IMR-90 (cell line): ENCODE measurements around the gene KANK3. TPM values are rescaled to one million over a fixed set of nuclear protein-coding genes. Genes with fewer than 3 reads are reported as not detected.

ENCODE experiments used
- ATAC-seq: fragments of 200-7000 bp; cut with Tn5 transposase; 2 replicates; pipeline ENCODE4 v1.9.1; 2020; ENCODE audit warnings: low read depth, mild to moderate bottlenecking, moderate library complexity
- BruUV-seq: library from RNA; stranded (reverse); fragments of 400-500 nt; replicated peaks from 2 replicates; lab custom pipeline; 2021; lab: Mats Ljungman, UMichigan
- CTCF ChIA-PET: fragments of 300-600 bp; formaldehyde crosslinking; extraction: SDS; loops from one replicate; lab custom pipeline; 2021; ENCODE audit warnings: antibody characterized with exemption; lab: Yijun Ruan, JAX
- POLR2A ChIA-PET: fragments of 300-600 bp; sonication (Branson Sonifier 250); formaldehyde crosslinking; loops from one replicate; lab custom pipeline; 2022; ENCODE audit warnings: antibody characterized with exemption; ENCODE audit not compliant: unreplicated experiment; lab: Charles Lee
- DNase-seq: peaks from one replicate; pipeline ENCODE4 v3.0.0; 2013
- H2AFZ ChIP-seq: replicated peaks from 2 replicates; pipeline ENCODE3; 2013; ENCODE audit warnings: low read length, mild to moderate bottlenecking; ENCODE audit not compliant: poor library complexity
- H2AK5ac ChIP-seq: 2 replicates; pipeline ENCODE4 v1.6.1; 2013; ENCODE audit warnings: low read depth, low read length, inconsistent platforms
- H2AK9ac ChIP-seq: replicated peaks from 2 replicates; pipeline ENCODE3; 2013; ENCODE audit warnings: mild to moderate bottlenecking, low read depth, low read length, moderate library complexity; ENCODE audit not compliant: poor library complexity
- H2BK120ac ChIP-seq: 2 replicates; pipeline ENCODE4 v1.6.1; 2013; ENCODE audit warnings: low read depth, low read length, inconsistent platforms
- H2BK15ac ChIP-seq: 3 replicates; pipeline ENCODE4 v1.6.1; 2013; ENCODE audit warnings: low read depth, low read length, inconsistent platforms
- H2BK20ac ChIP-seq: 2 replicates; pipeline ENCODE4 v1.6.1; 2013; ENCODE audit warnings: low read depth, mild to moderate bottlenecking, inconsistent platforms, low read length, moderate library complexity
- H2BK5ac ChIP-seq: 2 replicates; pipeline ENCODE4 v1.6.1; 2013; ENCODE audit warnings: mild to moderate bottlenecking, low read depth, low read length, inconsistent platforms; ENCODE audit not compliant: poor library complexity, severe bottlenecking
- H3K14ac ChIP-seq: replicated peaks from 2 replicates; pipeline ENCODE4 v1.6.1; 2013; ENCODE audit warnings: low read depth, low read length, inconsistent platforms
- H3K18ac ChIP-seq: 2 replicates; pipeline ENCODE4 v1.6.1; 2013; ENCODE audit warnings: low read depth, low read length, control low read depth
- H3K23ac ChIP-seq: 2 replicates; pipeline ENCODE4 v1.6.1; 2013; ENCODE audit warnings: low read depth, low read length, inconsistent platforms
- H3K27ac ChIP-seq: 2 replicates; pipeline ENCODE4 v1.5.1; 2013; ENCODE audit warnings: mild to moderate bottlenecking, control low read depth, low read length; ENCODE audit not compliant: insufficient read depth
- H3K27me3 ChIP-seq: 2 replicates; pipeline ENCODE4 v1.6.1; 2013; ENCODE audit warnings: low read length; ENCODE audit not compliant: control insufficient read depth, insufficient read depth
- H3K36me3 ChIP-seq: 2 replicates; pipeline ENCODE4 v1.6.1; 2013; ENCODE audit warnings: low read length, mixed read lengths; ENCODE audit not compliant: control insufficient read depth, insufficient read depth
- H3K4ac ChIP-seq: 2 replicates; pipeline ENCODE4 v1.6.1; 2013; ENCODE audit warnings: low read depth, low read length, inconsistent platforms
- H3K4me1 ChIP-seq: 2 replicates; pipeline ENCODE4 v1.6.1; 2013; ENCODE audit warnings: low read length, mixed read lengths; ENCODE audit not compliant: control insufficient read depth, insufficient read depth
- H3K4me2 ChIP-seq: 2 replicates; pipeline ENCODE4 v1.6.1; 2013; ENCODE audit warnings: low read depth, mild to moderate bottlenecking, control low read depth, low read length, moderate library complexity
- H3K4me3 ChIP-seq: 2 replicates; pipeline ENCODE4 v1.5.1; 2013; ENCODE audit warnings: low read depth, mild to moderate bottlenecking, control low read depth, low read length, moderate library complexity; ENCODE audit not compliant: insufficient read depth
- H3K56ac ChIP-seq: 2 replicates; pipeline ENCODE4 v1.6.1; 2013; ENCODE audit warnings: low read length, inconsistent platforms; ENCODE audit not compliant: insufficient read depth; ENCODE audit errors: extremely low read depth
- H3K79me1 ChIP-seq, 2 experiments: 2 replicates each; pipeline ENCODE4 v1.6.1; 2013; ENCODE audit warnings: low read length in 2 of 2, inconsistent platforms in 1 of 2, low read depth in 1 of 2
- H3K9ac ChIP-seq: 2 replicates; pipeline ENCODE4 v1.6.1; 2013; ENCODE audit warnings: low read depth, low read length, control low read depth
- H3K9me1 ChIP-seq: 2 replicates; pipeline ENCODE4 v1.6.1; 2013; ENCODE audit warnings: low read length, inconsistent platforms; ENCODE audit not compliant: insufficient read depth
- H3K9me3 ChIP-seq: 2 replicates; pipeline ENCODE4 v1.6.1; 2013; ENCODE audit warnings: low read length; ENCODE audit not compliant: control insufficient read depth, insufficient read depth
- H4K20me1 ChIP-seq: 2 replicates; pipeline ENCODE4 v1.6.1; 2013; ENCODE audit warnings: low read length, inconsistent platforms; ENCODE audit not compliant: insufficient read depth
- H4K5ac ChIP-seq: 2 replicates; pipeline ENCODE4 v1.6.1; 2013; ENCODE audit warnings: mild to moderate bottlenecking, low read depth, low read length, control low read depth
- H4K8ac ChIP-seq, 2 experiments: 2 replicates each; pipeline ENCODE4 v1.6.1; 2013; ENCODE audit warnings: low read depth in 2 of 2, low read length in 2 of 2, control low read depth in 1 of 2, inconsistent platforms in 1 of 2
- H4K91ac ChIP-seq: 2 replicates; pipeline ENCODE4 v1.6.1; 2013; ENCODE audit warnings: low read depth, low read length, inconsistent platforms; ENCODE audit not compliant: insufficient read depth
- CHD1 ChIP-seq: IDR thresholded peaks from 2 replicates; pipeline ENCODE4 v1.6.1; 2012; ENCODE audit warnings: low read depth, low read length, improper control_type of control experiment
- ELK1 ChIP-seq: fragments of 150-350 bp; IDR thresholded peaks from 2 replicates; pipeline ENCODE4 v1.6.1; 2016; ENCODE audit warnings: low read depth, mild to moderate bottlenecking, low read length, moderate library complexity, borderline replicate concordance
- RCOR1 ChIP-seq: IDR thresholded peaks from 2 replicates; pipeline ENCODE4 v1.6.1; 2012; ENCODE audit warnings: mild to moderate bottlenecking, low read length, improper control_type of control experiment; ENCODE audit not compliant: insufficient replicate concordance
- SMC3 ChIP-seq: fragments of 150-350 bp; IDR thresholded peaks from 2 replicates; pipeline ENCODE4 v1.6.1; 2016; ENCODE audit warnings: low read depth, mild to moderate bottlenecking, antibody characterized with exemption, low read length, moderate library complexity
- USF2 ChIP-seq: fragments of 150-350 bp; IDR thresholded peaks from 2 replicates; pipeline ENCODE4 v1.6.1; 2017; ENCODE audit warnings: mild to moderate bottlenecking, antibody characterized with exemption, low read length, low read depth
- WGBS, 2 experiments: methylation state at CpG; one replicate each; pipeline versions ENCODE4 v1.1.5 to v1.1.7; 2013; ENCODE audit warnings: missing lambda C conversion rate in 2 of 2; ENCODE audit not compliant: insufficient read length in 1 of 2; ENCODE audit errors: extremely low coverage in 2 of 2; 5-methylcytosine and 5-hydroxymethylcytosine counted together
- dilution Hi-C: fragments of 300-500 bp; cut with HindIII; formaldehyde crosslinking; loops from one replicate; pipeline ENCODE4 v1.14.3; 2018; ENCODE audit warnings: low sequenced_read_pairs; ENCODE audit not compliant: unreplicated experiment
- in situ Hi-C: fragments of 300-500 bp; cut with MboI; formaldehyde crosslinking; loops from 3 replicates; pipeline ENCODE4 v1.14.3; 2019; ENCODE audit warnings: low sequenced_read_pairs, inconsistent platforms, mixed read lengths
- intact Hi-C: fragments of 100-400 bp; cut with micrococcal nuclease; formaldehyde crosslinking; loops from 2 replicates; pipeline ENCODE4 v1.10.0; 2022
- polyA plus RNA-seq, 3 experiments: library from polyadenylated mRNA; depleted of rRNA; stranded (reverse); fragments of >200 nt; gene quantifications; 2 replicates each; pipeline ENCODE4 v1.2.3, GENCODE V29; 2012; ENCODE audit warnings: low replicate concordance in 1 of 3
- total RNA-seq: library from RNA; depleted of rRNA; stranded (reverse); fragments of >200 nt; gene quantifications from 2 replicates; pipeline ENCODE4 v1.2.3, GENCODE V29; 2012

KANK3 gene
- total and polyA plus RNA-seq, 2 of the 4 experiments (the other 2 are of a cell fraction), result 0.07 TPM; not detected in 1

- no peak overlapping the region for H3K4ac ChIP-seq
- no peak overlapping the region for H2BK15ac ChIP-seq
- no peak overlapping the region for H3K56ac ChIP-seq
- TF ChIP-seq ELK1, result no peak
- no peak for TF ChIP-seq CHD1
- TF ChIP-seq SMC3, result no peak
- no peak for TF ChIP-seq USF2
- no peak for TF ChIP-seq RCOR1
- H3K4me2 ChIP-seq, result no peak overlapping the region
- H2AK9ac ChIP-seq, result no peak overlapping the region
- peaks cover 6% of the 10 kb centered on the region for H3K9me3 ChIP-seq
- H4K20me1 ChIP-seq, result peaks cover 31% of the 10 kb centered on the region
- H3K4me1 ChIP-seq, result peaks cover 7% of the 10 kb centered on the region
- no peak overlapping the region for H2AK5ac ChIP-seq
- no peak overlapping the region for H3K18ac ChIP-seq
- H2BK120ac ChIP-seq, result no peak overlapping the region
- no peak overlapping the region for H3K9ac ChIP-seq
- peaks cover 8% of the 10 kb centered on the region; the same call in 1 of the 2 replicates for H3K9me1 ChIP-seq
- in situ Hi-C loops (no loop called here), intact Hi-C loops (no loop called here), dilution Hi-C loops (no loop called here)
- H4K8ac ChIP-seq, result no peak overlapping the region
- no peak overlapping the region for H3K23ac ChIP-seq
- no peak for DNase-seq
- H2BK20ac ChIP-seq, result no peak overlapping the region
- ChIA-PET POLR2A (no interaction called here), CTCF (no interaction called here)
- H3K4me3 ChIP-seq, result no peak overlapping the region
- H3K14ac ChIP-seq, result no peak overlapping the region
- BruUV-seq, result no TSS peak
- ATAC-seq, result no peak
- H4K5ac ChIP-seq, result no peak overlapping the region
- peaks cover 20 to 43% of the 10 kb centered on the region in 2 experiments for H3K79me1 ChIP-seq
- no peak overlapping the region for H4K91ac ChIP-seq
- H2BK5ac ChIP-seq, result no peak overlapping the region
- WGBS, 2 experiments, result no CpG with 5 or more reads among the region's 3 CpGs
- no peak overlapping the region for H3K27ac ChIP-seq
- no peak overlapping the region for H2AFZ ChIP-seq
- H3K36me3 ChIP-seq, result peaks cover 13% of the 10 kb centered on the region
- H3K27me3 ChIP-seq, result peaks cover 2% of the 10 kb centered on the region; the same call in 1 of the 2 replicates
Measured at GRCh38 chr19:8325454-8325853, 17.6 kb downstream of the KANK3 start.
